ENCODE data around the gene RELN.

DNA sequence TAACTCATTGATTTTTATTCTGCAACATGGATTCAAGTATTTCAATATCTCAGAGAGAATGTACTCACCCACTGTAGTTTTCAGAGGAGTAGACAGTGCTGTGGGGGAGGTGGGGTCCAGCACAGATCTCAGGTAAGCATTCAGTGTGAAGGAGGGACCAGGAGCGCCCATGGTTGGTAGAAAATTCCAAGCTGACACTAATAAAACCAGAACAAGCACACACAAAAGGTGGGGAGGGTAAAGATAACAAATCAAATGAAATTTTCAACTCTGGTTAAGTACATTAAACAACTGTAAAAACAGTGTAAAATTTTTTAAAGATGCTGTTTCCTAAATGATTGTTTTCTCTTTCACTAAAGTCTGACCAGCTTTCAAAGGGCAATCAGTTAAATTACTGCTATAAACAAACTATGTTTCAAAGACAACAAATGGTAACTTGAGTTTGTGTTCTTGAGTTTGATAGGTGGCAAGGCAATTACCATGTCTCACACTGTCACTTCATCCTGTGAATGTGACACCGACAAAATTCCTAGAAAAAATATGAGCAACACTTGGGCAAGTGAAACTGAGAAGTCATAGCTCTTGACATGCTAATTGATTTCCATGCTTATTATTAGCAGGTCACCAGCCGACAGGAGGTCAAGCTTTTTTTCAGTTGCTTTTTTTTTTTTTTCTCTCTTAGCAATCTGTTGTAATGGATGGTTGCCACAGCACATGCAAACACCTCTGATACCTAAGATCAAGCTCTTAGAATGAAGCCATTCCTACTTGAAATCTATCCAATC is 337.7 kb downstream of the RELN start:
- TF ChIP-seq, protein P1, sequence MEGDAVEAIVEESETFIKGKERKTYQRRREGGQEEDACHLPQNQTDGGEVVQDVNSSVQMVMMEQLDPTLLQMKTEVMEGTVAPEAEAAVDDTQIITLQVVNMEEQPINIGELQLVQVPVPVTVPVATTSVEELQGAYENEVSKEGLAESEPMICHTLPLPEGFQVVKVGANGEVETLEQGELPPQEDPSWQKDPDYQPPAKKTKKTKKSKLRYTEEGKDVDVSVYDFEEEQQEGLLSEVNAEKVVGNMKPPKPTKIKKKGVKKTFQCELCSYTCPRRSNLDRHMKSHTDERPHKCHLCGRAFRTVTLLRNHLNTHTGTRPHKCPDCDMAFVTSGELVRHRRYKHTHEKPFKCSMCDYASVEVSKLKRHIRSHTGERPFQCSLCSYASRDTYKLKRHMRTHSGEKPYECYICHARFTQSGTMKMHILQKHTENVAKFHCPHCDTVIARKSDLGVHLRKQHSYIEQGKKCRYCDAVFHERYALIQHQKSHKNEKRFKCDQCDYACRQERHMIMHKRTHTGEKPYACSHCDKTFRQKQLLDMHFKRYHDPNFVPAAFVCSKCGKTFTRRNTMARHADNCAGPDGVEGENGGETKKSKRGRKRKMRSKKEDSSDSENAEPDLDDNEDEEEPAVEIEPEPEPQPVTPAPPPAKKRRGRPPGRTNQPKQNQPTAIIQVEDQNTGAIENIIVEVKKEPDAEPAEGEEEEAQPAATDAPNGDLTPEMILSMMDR (IDR thresholded peaks at IDR 0.05 in 2 of 3, conservative IDR thresholded peaks at IDR 0.05 in 1 of 3; ENCODE audit: borderline replicate concordance in 1 of 3, insufficient read depth in 1 of 3, low read depth in 2 of 3, low read length in 2 of 3): no peak
- TF ChIP-seq RAD21 (IDR thresholded peaks at IDR 0.05; ENCODE audit: low read depth) (no peak), EGR1 (IDR thresholded peaks at IDR 0.05; ENCODE audit: low read depth) (no peak), ZNF274 (IDR thresholded peaks at IDR 0.05; ENCODE audit: low read depth, low read length) (no peak), POLR2A (IDR thresholded peaks at IDR 0.05; ENCODE audit: borderline replicate concordance, extremely low read depth, insufficient read depth, insufficient read length) (no peak)
- TF ChIP-seq, protein P2, sequence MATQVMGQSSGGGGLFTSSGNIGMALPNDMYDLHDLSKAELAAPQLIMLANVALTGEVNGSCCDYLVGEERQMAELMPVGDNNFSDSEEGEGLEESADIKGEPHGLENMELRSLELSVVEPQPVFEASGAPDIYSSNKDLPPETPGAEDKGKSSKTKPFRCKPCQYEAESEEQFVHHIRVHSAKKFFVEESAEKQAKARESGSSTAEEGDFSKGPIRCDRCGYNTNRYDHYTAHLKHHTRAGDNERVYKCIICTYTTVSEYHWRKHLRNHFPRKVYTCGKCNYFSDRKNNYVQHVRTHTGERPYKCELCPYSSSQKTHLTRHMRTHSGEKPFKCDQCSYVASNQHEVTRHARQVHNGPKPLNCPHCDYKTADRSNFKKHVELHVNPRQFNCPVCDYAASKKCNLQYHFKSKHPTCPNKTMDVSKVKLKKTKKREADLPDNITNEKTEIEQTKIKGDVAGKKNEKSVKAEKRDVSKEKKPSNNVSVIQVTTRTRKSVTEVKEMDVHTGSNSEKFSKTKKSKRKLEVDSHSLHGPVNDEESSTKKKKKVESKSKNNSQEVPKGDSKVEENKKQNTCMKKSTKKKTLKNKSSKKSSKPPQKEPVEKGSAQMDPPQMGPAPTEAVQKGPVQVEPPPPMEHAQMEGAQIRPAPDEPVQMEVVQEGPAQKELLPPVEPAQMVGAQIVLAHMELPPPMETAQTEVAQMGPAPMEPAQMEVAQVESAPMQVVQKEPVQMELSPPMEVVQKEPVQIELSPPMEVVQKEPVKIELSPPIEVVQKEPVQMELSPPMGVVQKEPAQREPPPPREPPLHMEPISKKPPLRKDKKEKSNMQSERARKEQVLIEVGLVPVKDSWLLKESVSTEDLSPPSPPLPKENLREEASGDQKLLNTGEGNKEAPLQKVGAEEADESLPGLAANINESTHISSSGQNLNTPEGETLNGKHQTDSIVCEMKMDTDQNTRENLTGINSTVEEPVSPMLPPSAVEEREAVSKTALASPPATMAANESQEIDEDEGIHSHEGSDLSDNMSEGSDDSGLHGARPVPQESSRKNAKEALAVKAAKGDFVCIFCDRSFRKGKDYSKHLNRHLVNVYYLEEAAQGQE (IDR thresholded peaks at IDR 0.05; ENCODE audit: low read depth): no peak
- TF ChIP-seq, protein P3, sequence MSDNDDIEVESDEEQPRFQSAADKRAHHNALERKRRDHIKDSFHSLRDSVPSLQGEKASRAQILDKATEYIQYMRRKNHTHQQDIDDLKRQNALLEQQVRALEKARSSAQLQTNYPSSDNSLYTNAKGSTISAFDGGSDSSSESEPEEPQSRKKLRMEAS (IDR thresholded peaks at IDR 0.05): no peak

All from HCT116 (cell line).